Sigmoid colon (tissue), 4 donors: ENCODE data around the gene BRSK1.

Experiments
- CTCF ChIP-seq, 4 experiments: fragments of 450-650 bp in 3 of 4; fragments of 200-600 bp in 1 of 4; IDR thresholded peaks; one replicate each; pipeline ENCODE4 v1.5.1; 2016 to 2019; ENCODE audit warnings: antibody characterized with exemption in 4 of 4, mild to moderate bottlenecking in 3 of 4, moderate library complexity in 2 of 4
- EP300 ChIP-seq, 4 donors: sonication (generic); formaldehyde crosslinking; IDR thresholded peaks; one replicate each; pipeline ENCODE4 v1.6.1; 2017; ENCODE audit warnings: antibody characterized with exemption in 4 of 4
- POLR2A ChIP-seq, 2 donors: fragments of 450-650 bp; IDR thresholded peaks; one replicate each; pipeline ENCODE4 v1.6.1; 2016; ENCODE audit warnings: antibody characterized with exemption in 2 of 2, mild to moderate bottlenecking in 2 of 2, moderate library complexity in 2 of 2
- POLR2AphosphoS5 ChIP-seq, 4 donors: sonication (generic); formaldehyde crosslinking; IDR thresholded peaks; one replicate each; pipeline ENCODE4 v1.6.1; 2017; ENCODE audit warnings: antibody characterized with exemption in 4 of 4

GRCh38 chr19:55261671-55262126 lies 22.1 kb upstream of the BRSK1 start:
- TF ChIP-seq CTCF (IDR thresholded peaks at IDR 0.05) (no peak), POLR2A (IDR thresholded peaks at IDR 0.05) (no peak), POLR2AphosphoS5 (IDR thresholded peaks at IDR 0.05) (no peak), EP300 (IDR thresholded peaks at IDR 0.05) (no peak)
